PC-9 (cell line): Measurements from ENCODE around the gene BRD9. TPM values are rescaled to one million over a fixed set of nuclear protein-coding genes. Genes with fewer than 3 reads are reported as not detected.

Source experiments
- BruUV-seq: library from RNA; stranded (reverse); fragments of 400-500 nt; replicated peaks from 2 replicates; lab custom pipeline; 2021; lab: Mats Ljungman, UMichigan
- CTCF ChIA-PET: fragments of 300-600 bp; sonication (Branson Sonifier 250); formaldehyde crosslinking; loops from one replicate; lab custom pipeline; 2022; ENCODE audit warnings: antibody characterized with exemption; lab: Charles Lee
- POLR2A ChIA-PET: fragments of 300-600 bp; sonication (Branson Sonifier 250); formaldehyde crosslinking; loops from one replicate; lab custom pipeline; 2022; ENCODE audit warnings: antibody characterized with exemption; ENCODE audit not compliant: unreplicated experiment; lab: Charles Lee
- DNase-seq, 2 experiments: peaks; one replicate each; pipeline versions ENCODE4 v3.0.0 to v3.0.0-alpha.2; 2015 to 2022; ENCODE audit warnings: mixed read lengths in 1 of 2
- H2AFZ ChIP-seq: fragments of 200-600 bp; sonication (generic); 2 replicates; pipeline ENCODE4 v1.8.1; 2017; ENCODE audit warnings: antibody characterized with exemption
- H3F3A ChIP-seq: fragments of 200-600 bp; sonication (generic); 2 replicates; pipeline ENCODE4 v1.8.1; 2017; ENCODE audit warnings: antibody characterized with exemption, mild to moderate bottlenecking, low read depth; ENCODE audit not compliant: insufficient read depth
- H3K27ac ChIP-seq: fragments of 200-600 bp; sonication (generic); 2 replicates; pipeline ENCODE4 v1.6.1; 2016; ENCODE audit warnings: mixed run types
- H3K27me3 ChIP-seq: fragments of 200-600 bp; sonication (generic); 2 replicates; pipeline ENCODE4 v1.6.1; 2016; ENCODE audit warnings: low read depth, mixed run types; ENCODE audit not compliant: insufficient read depth
- H3K36me3 ChIP-seq: fragments of 200-600 bp; sonication (generic); 2 replicates; pipeline ENCODE4 v1.6.1; 2016; ENCODE audit warnings: low read depth, mixed run types
- H3K4me1 ChIP-seq: fragments of 200-600 bp; sonication (generic); replicated peaks from 2 replicates; pipeline ENCODE4 v1.6.1; 2016; ENCODE audit warnings: mixed run types; ENCODE audit not compliant: insufficient read depth
- H3K4me2 ChIP-seq: fragments of 200-600 bp; sonication (generic); 2 replicates; pipeline ENCODE4 v1.6.1; 2017; ENCODE audit warnings: mixed run types
- H3K4me3 ChIP-seq: fragments of 200-600 bp; sonication (generic); 2 replicates; pipeline ENCODE4 v1.6.1; 2016; ENCODE audit warnings: mixed run types
- H3K79me2 ChIP-seq: fragments of 200-600 bp; sonication (generic); 2 replicates; pipeline ENCODE4 v1.6.1; 2017; ENCODE audit warnings: low read depth, mixed run types
- H3K9me2 ChIP-seq: fragments of 200-600 bp; sonication (generic); 2 replicates; pipeline ENCODE4 v1.8.1; 2017; ENCODE audit warnings: mild to moderate bottlenecking; ENCODE audit not compliant: insufficient read depth
- H3K9me3 ChIP-seq: fragments of 200-600 bp; sonication (generic); 2 replicates; pipeline ENCODE4 v1.8.1; 2016; ENCODE audit warnings: low read depth; ENCODE audit not compliant: insufficient read depth
- H4K20me1 ChIP-seq: fragments of 200-600 bp; sonication (generic); 2 replicates; pipeline ENCODE4 v1.8.1; 2017; ENCODE audit not compliant: insufficient read depth
- EZH2 ChIP-seq: fragments of 200-600 bp; sonication (generic); IDR thresholded peaks from 2 replicates; pipeline ENCODE4 v1.8.0; 2017; ENCODE audit warnings: antibody characterized with exemption, low read depth
- intact Hi-C: fragments of 100-400 bp; cut with micrococcal nuclease; formaldehyde crosslinking; loops from one replicate; pipeline ENCODE4 v1.10.0; 2022; ENCODE audit not compliant: unreplicated experiment
- total RNA-seq: library from RNA; stranded (reverse); gene quantifications from 2 replicates; pipeline ENCODE4 v1.2.3, GENCODE V29; 2021
- TF ChIP-seq, protein P1 (sequence below): fragments of 200-600 bp; sonication (generic); conservative IDR thresholded peaks from 2 replicates; pipeline ENCODE4 v1.6.1; 2017; ENCODE audit warnings: mixed run types, antibody characterized with exemption, mild to moderate bottlenecking, moderate library complexity

The BRD9 gene
- total RNA-seq, 1 experiment from 2014 or later, result 102 TPM

DNA sequence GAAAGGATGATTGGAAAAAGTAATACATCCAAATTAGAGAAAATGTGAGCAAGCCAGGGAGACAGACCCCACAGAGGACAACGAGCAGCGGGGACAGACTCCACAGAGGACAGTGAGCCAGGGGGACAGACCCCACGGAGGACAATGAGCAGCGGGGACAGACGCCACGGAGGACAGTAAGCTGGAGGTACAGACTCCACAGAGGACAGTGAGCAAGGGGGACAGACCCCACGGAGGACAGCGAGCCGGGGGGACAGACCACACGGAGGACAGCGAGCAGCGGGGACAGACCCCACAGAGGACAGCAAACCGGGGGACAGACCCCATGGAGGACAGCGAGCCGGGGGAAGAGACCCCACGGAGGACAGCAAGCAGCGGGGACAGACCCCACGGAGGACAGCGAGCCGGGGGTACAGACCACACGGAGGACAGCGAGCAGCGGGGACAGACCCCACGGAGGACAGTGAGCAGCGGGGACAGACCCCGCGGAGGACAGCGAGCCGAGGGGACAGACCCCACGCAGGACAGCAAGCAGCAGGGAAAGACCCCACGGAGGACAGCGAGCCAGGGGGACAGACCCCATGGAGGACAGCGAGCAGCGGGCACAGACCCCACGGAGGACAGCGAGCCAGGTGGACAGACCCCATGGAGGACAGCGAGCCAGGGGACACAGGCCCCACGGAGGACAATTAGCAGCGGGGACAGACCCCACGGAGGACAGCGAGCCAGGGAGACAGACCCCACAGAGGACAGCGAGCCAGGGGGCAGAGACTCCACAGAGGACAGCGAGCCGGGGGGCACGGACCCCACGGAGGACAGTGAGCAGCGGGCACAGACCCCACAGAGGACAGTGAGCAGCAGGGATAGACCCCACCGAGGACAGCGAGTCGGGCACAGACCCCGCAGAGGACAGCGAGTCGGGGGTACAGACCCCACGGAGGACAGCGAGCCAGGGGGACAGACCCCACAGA is 39.9 kb downstream of the BRD9 start:
- Histone ChIP-seq H3F3A (peaks cover 11% of the 10 kb centered on the region; the same call in 1 of the 2 replicates), H3K79me2 (no peaks in the 10 kb centered on the region), H3K9me2 (no peaks in the 10 kb centered on the region), H3K36me3 (no peaks in the 10 kb centered on the region), H4K20me1 (no peaks in the 10 kb centered on the region), H3K27me3 (peaks cover 29% of the 10 kb centered on the region), H3K27ac (no peak overlapping the region), H2AFZ (no peak overlapping the region), H3K9me3 (no peaks in the 10 kb centered on the region), H3K4me3 (no peak overlapping the region), H3K4me2 (no peak overlapping the region), H3K4me1 (no peaks in the 10 kb centered on the region)
- ChIA-PET CTCF (no interaction called here), POLR2A (no interaction called here)
- BruUV-seq, result no TSS peak
- no peak for TF ChIP-seq EZH2
- TF ChIP-seq, protein P1, sequence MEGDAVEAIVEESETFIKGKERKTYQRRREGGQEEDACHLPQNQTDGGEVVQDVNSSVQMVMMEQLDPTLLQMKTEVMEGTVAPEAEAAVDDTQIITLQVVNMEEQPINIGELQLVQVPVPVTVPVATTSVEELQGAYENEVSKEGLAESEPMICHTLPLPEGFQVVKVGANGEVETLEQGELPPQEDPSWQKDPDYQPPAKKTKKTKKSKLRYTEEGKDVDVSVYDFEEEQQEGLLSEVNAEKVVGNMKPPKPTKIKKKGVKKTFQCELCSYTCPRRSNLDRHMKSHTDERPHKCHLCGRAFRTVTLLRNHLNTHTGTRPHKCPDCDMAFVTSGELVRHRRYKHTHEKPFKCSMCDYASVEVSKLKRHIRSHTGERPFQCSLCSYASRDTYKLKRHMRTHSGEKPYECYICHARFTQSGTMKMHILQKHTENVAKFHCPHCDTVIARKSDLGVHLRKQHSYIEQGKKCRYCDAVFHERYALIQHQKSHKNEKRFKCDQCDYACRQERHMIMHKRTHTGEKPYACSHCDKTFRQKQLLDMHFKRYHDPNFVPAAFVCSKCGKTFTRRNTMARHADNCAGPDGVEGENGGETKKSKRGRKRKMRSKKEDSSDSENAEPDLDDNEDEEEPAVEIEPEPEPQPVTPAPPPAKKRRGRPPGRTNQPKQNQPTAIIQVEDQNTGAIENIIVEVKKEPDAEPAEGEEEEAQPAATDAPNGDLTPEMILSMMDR, result no peak
- DNase-seq, result no peak
- intact Hi-C loops, result no loop called here

DNA sequence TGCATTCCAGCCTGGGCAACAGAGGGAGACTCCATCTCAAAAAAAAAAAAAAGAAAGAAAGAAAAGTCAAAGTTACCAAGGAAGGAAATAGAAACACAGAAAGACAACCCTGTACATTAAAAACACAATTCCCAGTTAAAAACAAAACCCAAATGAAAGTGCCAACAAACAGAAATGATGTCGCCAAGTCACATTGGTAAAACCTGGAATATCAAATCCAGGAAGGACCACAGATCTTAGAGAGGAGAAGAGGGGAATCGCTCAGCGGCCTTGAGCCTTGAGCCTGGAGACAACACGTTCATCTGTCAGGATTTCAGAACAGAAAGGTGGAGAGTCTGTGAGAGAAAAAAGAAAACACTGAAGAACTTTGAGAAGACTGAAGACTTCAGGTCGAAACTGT is 40.6 kb downstream of the BRD9 start:
- no peaks in the 10 kb centered on the region for H3K36me3 ChIP-seq
- H3K27me3 ChIP-seq, result peaks cover 29% of the 10 kb centered on the region
- H3K4me3 ChIP-seq, result no peak overlapping the region
- BruUV-seq, result no TSS peak
- H4K20me1 ChIP-seq, result no peaks in the 10 kb centered on the region
- ChIA-PET POLR2A (no interaction called here), CTCF (no interaction called here)
- peaks cover 11% of the 10 kb centered on the region; the same call in 1 of the 2 replicates for H3F3A ChIP-seq
- H3K9me2 ChIP-seq, result no peaks in the 10 kb centered on the region
- H3K79me2 ChIP-seq, result no peaks in the 10 kb centered on the region
- no peak for TF ChIP-seq EZH2
- TF ChIP-seq, protein P1, result no peak
- H2AFZ ChIP-seq, result no peak overlapping the region
- intact Hi-C loops, result no loop called here
- no peak overlapping the region for H3K27ac ChIP-seq
- H3K4me2 ChIP-seq, result no peak overlapping the region
- no peaks in the 10 kb centered on the region for H3K4me1 ChIP-seq
- no peaks in the 10 kb centered on the region for H3K9me3 ChIP-seq
- no peak for DNase-seq

GRCh38 chr5:851553-851952 is 41.0 kb downstream of the BRD9 start:
- intact Hi-C loops, result no loop called here
- Histone ChIP-seq H3F3A (peaks cover 8% of the 10 kb centered on the region; the same call in 1 of the 2 replicates), H3K27me3 (peaks cover 33% of the 10 kb centered on the region), H4K20me1 (no peaks in the 10 kb centered on the region), H3K9me3 (no peaks in the 10 kb centered on the region), H3K4me1 (no peaks in the 10 kb centered on the region), H3K27ac (no peak overlapping the region), H3K36me3 (no peaks in the 10 kb centered on the region), H3K9me2 (no peaks in the 10 kb centered on the region), H3K4me3 (no peak overlapping the region), H2AFZ (no peak overlapping the region), H3K4me2 (no peak overlapping the region), H3K79me2 (no peaks in the 10 kb centered on the region)
- DNase-seq, result no peak
- ChIA-PET POLR2A (no interaction called here), CTCF (no interaction called here)
- TF ChIP-seq EZH2, result no peak
- TF ChIP-seq, protein P1, result no peak
- no TSS peak for BruUV-seq
